RWPE1 (cell line): Measurements from ENCODE around the gene ERO1B.

ENCODE experiments used
- CTCF ChIA-PET: fragments of 350-600 bp; sonication (Branson Sonifier 250); formaldehyde crosslinking; extraction: SDS; loops from one replicate; lab custom pipeline; 2021; lab: Yijun Ruan, JAX
- POLR2A ChIA-PET: fragments of 400-600 bp; formaldehyde crosslinking; extraction: SDS; loops from one replicate; lab custom pipeline; 2020; ENCODE audit warnings: antibody characterized with exemption; ENCODE audit not compliant: low non-redundant PET; lab: Yijun Ruan, JAX
- DNase-seq: peaks from one replicate; pipeline ENCODE4 v3.0.0; 2012; ENCODE audit warnings: low spot score
- H3K27ac ChIP-seq: fragments of 450-650 bp; 2 replicates; pipeline ENCODE4 v1.5.1; 2017
- TF ChIP-seq, protein P1 (sequence below): fragments of 450-650 bp; conservative IDR thresholded peaks from 2 replicates; pipeline ENCODE4 v1.5.1; 2017; ENCODE audit warnings: low read depth, mild to moderate bottlenecking

ERO1B gene

DNA sequence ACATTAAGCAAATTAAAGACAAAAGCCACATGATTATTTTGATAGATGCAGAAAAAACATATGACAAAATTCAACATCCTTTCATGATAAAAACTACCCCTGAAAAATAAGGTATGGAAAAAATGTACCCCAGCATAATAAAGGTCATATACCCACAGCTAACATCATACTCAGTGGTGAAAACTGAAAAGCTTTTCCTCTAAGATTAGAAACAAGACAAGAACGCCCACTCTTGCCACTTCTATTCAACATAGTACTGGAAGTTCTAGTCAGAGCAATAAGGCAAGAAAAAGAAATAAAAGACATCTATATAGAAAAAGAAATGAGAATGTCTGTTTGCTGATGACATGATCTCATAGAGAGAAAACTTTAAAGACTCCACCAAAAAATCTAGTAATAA lies 20.7 kb downstream of the ERO1B start:
- CTCF ChIA-PET: interaction anchor here (0.7 kb wide), 1 partner anchor 18 kb away, joined by 4 read pairs; no protein-coding TSS in a partner anchor
- POLR2A ChIA-PET: no interaction called here
- H3K27ac ChIP-seq: no peak overlapping the region
- TF ChIP-seq, protein P1, sequence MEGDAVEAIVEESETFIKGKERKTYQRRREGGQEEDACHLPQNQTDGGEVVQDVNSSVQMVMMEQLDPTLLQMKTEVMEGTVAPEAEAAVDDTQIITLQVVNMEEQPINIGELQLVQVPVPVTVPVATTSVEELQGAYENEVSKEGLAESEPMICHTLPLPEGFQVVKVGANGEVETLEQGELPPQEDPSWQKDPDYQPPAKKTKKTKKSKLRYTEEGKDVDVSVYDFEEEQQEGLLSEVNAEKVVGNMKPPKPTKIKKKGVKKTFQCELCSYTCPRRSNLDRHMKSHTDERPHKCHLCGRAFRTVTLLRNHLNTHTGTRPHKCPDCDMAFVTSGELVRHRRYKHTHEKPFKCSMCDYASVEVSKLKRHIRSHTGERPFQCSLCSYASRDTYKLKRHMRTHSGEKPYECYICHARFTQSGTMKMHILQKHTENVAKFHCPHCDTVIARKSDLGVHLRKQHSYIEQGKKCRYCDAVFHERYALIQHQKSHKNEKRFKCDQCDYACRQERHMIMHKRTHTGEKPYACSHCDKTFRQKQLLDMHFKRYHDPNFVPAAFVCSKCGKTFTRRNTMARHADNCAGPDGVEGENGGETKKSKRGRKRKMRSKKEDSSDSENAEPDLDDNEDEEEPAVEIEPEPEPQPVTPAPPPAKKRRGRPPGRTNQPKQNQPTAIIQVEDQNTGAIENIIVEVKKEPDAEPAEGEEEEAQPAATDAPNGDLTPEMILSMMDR: no peak
- DNase-seq: no peak

DNA sequence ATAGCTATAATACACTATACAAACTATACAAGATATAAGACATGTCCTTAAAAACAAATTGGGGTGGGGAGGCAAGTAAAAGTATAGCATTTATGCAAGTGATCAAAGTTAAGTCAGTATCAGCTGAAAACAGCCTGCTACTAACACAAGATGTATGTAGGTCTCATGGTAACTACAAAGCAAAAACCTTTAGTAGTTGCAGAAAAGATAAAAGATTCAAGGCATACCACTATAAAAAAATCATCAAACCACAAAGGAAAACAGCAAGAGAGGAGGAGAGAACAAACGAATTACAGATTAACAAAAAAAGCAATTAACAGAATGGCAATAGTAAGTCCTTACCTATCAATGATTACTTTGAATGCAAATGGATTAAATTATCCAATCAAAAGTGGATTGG lies 22.7 kb downstream of the ERO1B start:
- ChIA-PET POLR2A (no interaction called here), CTCF (interaction anchor here (0.7 kb wide), 1 partner anchor 68 kb away, joined by 3 read pairs; no protein-coding TSS in a partner anchor)
- TF ChIP-seq, protein P1: no peak
- no peak for DNase-seq
- no peak overlapping the region for H3K27ac ChIP-seq

GRCh38 chr1:236258114-236258622 lies 23.6 kb downstream of the ERO1B start:
- CTCF ChIA-PET: no interaction called here
- DNase-seq: no peak
- TF ChIP-seq, protein P1: no peak
- no peak overlapping the region for H3K27ac ChIP-seq
- POLR2A ChIA-PET: no interaction called here

DNA sequence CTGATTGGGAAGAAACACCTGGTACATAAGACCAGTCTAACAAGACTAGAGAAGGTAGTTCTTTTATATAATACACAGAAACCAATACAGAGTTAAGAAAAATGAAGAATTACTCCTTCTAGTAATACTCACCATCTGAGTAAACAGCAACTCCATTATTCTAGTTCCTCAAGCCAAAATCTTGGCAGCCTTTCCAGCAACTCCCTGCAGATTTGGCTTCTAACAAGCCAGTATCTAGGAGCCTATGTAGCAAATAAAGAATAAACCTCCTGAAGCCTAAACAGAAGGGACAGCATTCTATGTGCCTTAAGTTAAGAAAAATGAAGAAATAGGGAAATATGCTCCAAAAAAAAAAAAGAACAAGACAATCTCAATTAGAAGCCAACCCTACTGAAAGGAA lies 24.5 kb downstream of the ERO1B start:
- CTCF ChIA-PET: no interaction called here
- no peak overlapping the region for H3K27ac ChIP-seq
- DNase-seq: no peak
- TF ChIP-seq, protein P1: no peak
- POLR2A ChIA-PET: no interaction called here

GRCh38 chr1:236253918-236254637 lies 27.7 kb downstream of the ERO1B start:
- TF ChIP-seq, protein P1: no peak
- CTCF ChIA-PET: no interaction called here
- POLR2A ChIA-PET: no interaction called here
- DNase-seq: no peak
- H3K27ac ChIP-seq: no peak overlapping the region

GRCh38 chr1:236253119-236253518 lies 28.6 kb downstream of the ERO1B start:
- TF ChIP-seq, protein P1: no peak
- no peak for DNase-seq
- ChIA-PET CTCF (interaction anchor here (0.6 kb wide), 1 partner anchor 184 kb away, joined by 3 read pairs; no protein-coding TSS in a partner anchor), POLR2A (no interaction called here)
- no peak overlapping the region for H3K27ac ChIP-seq
